HG03469 (cell line): Measurements from ENCODE around the gene TRAP1.
"Not testable (repeated sequence)": the region's sequence is repeated elsewhere in the genome, so short reads cannot be mapped to it uniquely, and the experiment has no call there.

ENCODE experiments used
- ATAC-seq: cut with Tn5 transposase; IDR thresholded peaks from one replicate; pipeline ENCODE4 v1.9.1; 2021; ENCODE audit warnings: mild to moderate bottlenecking, moderate library complexity, moderate number of reproducible peaks; ENCODE audit not compliant: unreplicated experiment

TRAP1 gene

GRCh38 chr16:3674513-3675295 is 42.6 kb downstream of the TRAP1 start:
- ATAC-seq, result no peak

GRCh38 chr16:3673676-3674377 is 43.5 kb downstream of the TRAP1 start:
- no peak for ATAC-seq

DNA sequence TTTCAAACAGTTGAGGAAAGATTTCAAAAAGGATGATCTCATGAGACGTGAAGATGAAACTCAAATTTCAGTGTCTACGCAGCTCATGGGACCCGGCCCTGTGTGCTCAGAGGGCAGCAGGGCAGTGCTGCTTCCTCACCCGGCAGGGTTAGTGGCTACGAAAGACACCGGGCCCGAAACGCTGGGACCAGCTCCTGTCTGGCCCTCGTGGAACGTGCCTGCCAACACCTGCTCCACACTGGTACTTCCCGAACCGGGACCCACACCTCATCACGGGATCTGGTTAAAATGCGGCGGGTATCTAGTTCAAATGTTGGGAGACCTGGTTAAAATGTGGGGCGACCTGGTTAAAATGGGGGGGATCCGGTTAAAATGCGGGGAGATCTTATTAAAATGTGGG is 44.1 kb downstream of the TRAP1 start:
- no peak for ATAC-seq

- ATAC-seq, result no peak
These were observed 44.7 kb downstream of the TRAP1 start for GRCh38 chr16:3672571-3673041.

- ATAC-seq, result no peak
These were observed 45.9 kb downstream of the TRAP1 start for GRCh38 chr16:3671424-3671823.

- ATAC-seq, result no peak
These were observed 46.6 kb downstream of the TRAP1 start for GRCh38 chr16:3670711-3671110.

GRCh38 chr16:3669082-3669481 is 48.2 kb downstream of the TRAP1 start:
- ATAC-seq, result no peak

DNA sequence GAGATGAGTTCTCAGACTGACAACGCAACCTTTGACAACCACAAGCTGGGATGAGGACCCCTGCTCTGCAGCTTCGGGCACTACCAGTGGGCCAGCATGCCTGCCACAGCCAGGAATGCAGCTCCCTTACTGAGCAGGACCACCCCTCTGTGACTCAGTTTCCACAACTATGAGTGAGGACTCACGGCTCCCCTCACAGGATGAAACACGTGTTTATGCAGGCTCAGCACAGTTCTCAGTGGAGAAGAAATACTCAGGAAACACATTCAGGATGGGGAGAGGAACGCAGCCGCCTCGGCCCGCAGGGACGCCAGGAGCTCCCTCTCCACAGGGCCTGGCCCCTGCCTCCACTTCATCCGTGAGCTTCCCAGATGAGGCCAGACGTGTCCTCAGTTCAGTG is 48.7 kb downstream of the TRAP1 start:
- no peak for ATAC-seq

DNA sequence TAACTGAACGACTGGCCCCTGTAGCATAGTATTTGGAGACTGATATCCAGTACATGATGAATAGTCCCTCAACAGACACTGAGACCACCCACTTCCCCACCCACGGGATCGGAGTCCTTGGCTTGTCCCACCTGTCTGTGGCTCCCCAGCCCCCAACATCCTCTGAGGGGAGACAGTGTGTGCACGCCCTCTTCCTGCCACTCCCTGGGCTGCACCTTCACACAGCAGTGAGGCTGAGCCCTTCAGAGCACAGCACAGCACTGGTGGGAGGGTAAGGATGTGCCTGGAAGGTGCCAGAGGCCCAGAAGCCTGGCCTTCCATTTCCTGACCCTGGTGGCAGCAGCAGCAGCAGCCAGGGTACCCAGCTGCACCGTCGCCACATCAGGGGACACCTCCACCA is 51.8 kb downstream of the TRAP1 start:
- no peak for ATAC-seq

DNA sequence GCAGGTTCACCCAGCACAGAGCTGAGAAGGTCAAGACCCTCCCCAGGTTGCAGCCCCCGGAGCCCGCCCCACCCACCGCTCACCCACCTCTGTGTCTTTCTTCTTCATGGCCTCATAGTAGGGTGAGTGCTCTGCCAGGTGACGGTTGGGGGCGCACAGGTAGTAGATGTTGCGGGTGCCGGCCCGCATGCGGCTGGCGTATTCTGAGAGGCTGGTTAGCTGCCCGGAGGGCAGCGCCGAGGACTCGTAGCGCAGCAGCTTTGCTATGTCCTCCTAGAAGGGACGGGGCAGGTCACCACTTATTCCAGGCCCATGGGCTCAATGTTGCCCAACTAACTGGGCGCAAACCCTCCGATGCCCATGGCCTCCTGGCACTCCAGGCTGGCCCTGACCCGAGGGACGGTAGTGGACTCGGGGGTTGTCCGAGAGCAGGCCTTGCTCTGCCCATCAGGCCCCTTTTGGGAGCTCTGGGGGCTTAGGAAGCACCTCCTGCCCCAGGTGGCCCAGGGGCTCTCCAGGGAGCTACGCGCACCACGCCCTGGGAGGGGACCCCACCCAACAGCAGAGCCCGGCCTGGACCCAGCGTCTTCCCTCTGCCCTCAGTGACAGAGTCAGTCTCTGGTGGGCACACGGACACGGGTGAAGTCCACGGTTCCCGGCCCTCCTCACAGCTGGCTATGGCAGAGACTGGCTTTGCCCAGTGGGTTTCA is 53.0 kb downstream of the TRAP1 start:
- no peak for ATAC-seq

- ATAC-seq, result no peak
These were observed 54.7 kb downstream of the TRAP1 start for GRCh38 chr16:3662601-3663000.

- no peak for ATAC-seq
These were observed 55.4 kb downstream of the TRAP1 start for GRCh38 chr16:3661922-3662321.

- no peak for ATAC-seq
These were observed 56.0 kb downstream of the TRAP1 start for GRCh38 chr16:3661311-3661710.

- no peak for ATAC-seq
These were observed 58.1 kb downstream of the TRAP1 start for GRCh38 chr16:3659251-3659650.

DNA sequence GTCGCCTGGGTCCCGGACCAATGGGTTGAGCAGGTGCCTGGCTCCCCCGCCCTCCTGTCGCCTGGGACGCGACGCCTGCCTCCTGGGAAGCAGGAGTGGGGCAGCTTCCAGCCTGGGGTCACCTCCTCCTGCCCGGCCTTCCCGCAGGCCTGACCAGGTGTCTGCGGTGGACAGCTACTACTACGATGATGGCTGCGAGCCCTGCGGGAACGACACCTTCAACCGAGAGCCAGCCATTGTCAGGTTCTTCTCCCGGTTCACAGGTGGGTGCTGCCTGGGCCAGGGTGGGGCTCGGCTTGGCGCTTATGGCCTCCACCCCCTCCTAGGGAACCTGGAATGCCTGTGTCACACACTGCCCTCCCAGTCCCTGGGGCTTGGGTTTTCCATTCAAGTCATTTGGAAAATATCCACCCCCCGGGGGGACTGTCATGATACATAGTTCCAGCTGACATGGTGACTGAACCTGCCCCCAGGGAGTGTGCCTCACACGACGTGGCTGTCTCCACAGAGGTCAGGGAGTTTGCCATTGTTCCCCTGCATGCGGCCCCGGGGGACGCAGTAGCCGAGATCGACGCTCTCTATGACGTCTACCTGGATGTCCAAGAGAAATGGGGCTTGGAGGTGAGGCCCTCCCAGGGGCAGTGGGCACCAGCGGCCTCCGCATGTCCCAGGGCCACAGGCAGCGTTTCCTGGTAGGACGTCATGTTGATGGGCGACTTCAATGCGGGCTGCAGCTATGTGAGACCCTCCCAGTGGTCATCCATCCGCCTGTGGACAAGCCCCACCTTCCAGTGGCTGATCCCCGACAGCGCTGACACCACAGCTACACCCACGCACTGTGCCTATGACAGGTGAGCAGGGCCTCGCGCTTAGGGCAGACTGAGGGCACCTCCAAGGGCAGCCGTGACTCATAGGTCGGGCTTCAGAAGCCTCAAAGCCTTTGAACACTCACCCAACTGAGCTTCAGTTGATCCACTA is 60.5 kb downstream of the TRAP1 start:
- ATAC-seq, result no peak

DNA sequence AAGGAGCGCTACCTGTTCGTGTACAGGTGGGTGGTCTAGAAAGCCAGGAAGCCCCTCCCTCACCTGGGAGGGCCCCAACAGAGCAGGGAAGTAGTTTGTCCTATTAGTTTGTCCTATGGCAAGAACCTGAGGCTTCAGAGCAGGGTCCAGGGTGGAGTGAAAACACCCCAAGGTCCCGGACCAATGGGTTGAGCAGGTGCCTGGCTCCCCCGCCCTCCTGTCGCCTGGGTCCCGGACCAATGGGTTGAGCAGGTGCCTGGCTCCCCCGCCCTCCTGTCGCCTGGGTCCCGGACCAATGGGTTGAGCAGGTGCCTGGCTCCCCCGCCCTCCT is 61.2 kb downstream of the TRAP1 start:
- not testable (repeated sequence) for ATAC-seq

DNA sequence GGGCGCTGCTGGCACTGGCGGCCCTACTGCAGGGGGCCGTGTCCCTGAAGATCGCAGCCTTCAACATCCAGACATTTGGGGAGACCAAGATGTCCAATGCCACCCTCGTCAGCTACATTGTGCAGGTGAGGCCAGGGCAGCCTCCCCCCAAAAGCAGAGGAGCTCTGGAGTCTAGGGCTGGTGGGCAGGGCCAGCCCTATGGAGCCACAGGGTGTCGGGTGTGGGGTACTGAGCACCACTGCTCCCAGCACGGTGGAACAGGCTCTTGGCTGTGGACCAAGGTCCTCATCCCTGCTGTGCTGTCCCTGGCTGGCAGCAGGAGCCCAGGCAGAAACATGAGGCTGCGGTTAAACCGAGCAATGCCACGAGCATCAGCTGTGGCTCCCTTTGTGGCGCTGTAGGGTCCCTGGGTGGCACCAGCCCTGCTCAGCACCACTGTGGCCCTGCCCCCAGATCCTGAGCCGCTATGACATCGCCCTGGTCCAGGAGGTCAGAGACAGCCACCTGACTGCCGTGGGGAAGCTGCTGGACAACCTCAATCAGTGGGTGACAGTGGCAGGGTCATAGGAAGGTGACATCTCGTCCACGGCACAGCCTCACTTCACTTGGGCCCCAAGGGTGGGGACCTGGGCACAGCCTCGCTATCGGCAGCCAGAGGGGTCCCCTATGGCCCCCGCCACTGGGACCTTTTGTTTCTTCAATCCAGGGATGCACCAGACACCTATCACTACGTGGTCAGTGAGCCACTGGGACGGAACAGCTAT is 61.7 kb downstream of the TRAP1 start:
- no peak for ATAC-seq

DNA sequence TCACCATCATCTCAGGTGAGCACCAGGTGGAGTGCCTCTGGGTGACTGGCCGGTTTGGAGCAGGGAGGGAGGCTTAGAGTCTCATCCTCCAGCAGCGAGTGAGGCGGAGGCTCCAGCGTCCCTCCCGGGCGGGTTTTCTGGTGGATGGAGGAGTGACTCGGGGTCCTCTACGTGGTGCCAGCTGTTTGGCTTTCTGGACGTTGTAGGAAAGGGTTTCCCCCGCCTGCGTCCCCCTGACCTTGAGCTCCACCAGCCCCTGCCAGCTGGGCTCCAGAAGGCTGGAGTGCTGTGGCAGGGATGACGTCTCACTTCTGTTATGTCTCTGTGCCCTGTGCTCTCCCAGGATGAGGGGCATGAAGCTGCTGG is 62.3 kb downstream of the TRAP1 start:
- no peak for ATAC-seq

DNA sequence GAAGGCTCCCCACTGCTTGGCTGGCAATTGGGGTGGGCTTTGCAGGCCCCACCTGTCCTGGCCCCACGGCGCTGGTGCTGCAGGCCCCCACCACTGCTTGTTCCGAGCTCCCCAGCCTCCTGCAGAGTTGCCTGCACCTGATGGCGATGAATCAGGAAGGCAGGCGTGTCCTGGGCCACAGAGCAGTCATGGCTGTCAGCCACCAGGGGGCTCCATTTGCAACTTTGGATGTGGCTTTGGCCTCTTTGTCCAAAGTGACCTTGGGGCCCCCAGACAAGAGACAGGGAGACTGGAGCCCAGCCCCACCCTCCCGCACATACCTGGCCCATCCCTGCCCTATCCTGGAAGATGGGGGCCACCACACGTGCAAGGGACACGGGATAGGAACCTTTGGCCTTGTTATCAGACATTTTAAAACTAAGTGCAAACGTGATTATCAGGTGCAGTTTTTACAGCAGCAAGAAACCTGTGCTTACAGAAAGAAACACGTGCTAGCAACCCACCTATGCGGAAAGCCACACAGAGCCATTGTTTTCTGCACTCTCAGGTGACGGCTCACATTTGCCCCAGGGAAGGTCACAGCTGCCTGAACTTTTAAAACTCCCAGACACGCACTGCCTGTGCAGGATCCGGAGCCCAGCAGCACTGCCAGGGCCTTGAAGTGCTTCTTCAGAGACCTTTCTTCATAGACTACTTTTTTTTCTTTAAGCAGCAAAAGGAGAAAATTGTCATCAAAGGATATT is 62.9 kb downstream of the TRAP1 start, which contains the start of gene DNASE1:
DNASE1 (plus strand) TSS at position 443 of the 743 bp plus-strand sequence. CDS start 683 bp downstream, outside the sequence.
- ATAC-seq, result no peak
